ENCODE measurements around the gene TMEM11.

TMEM11 gene

GRCh38 chr17:21249920-21250703, 36.2 kb upstream of the TMEM11 start:
- Histone ChIP-seq H3K27me3 (ENCODE audit: control insufficient read depth, insufficient read depth, low read length) (no peaks in the 10 kb centered on the region), H3K36me3 (ENCODE audit: control insufficient read depth, insufficient read depth, low read length) (no peaks in the 10 kb centered on the region), H3K9me3 (ENCODE audit: control insufficient read depth, insufficient read depth, low read length) (no peaks in the 10 kb centered on the region; the same call in 1 of the 2 replicates), H3K9ac (ENCODE audit: low read depth, low read length) (no peak overlapping the region), H3K4me1 (ENCODE audit: control insufficient read depth, insufficient read depth, low read length) (peaks cover 6% of the 10 kb centered on the region), H3K27ac (ENCODE audit: low read depth, low read length) (no peak overlapping the region), H3K4me3 (ENCODE audit: low read depth, low read length) (no peak overlapping the region)

GRCh38 chr17:21249086-21249795, 35.3 kb upstream of the TMEM11 start:
- H3K4me1 ChIP-seq (ENCODE audit: control insufficient read depth, insufficient read depth, low read length), result peaks cover 6% of the 10 kb centered on the region
- H3K9ac ChIP-seq (ENCODE audit: low read depth, low read length), result no peak overlapping the region
- H3K36me3 ChIP-seq (ENCODE audit: control insufficient read depth, insufficient read depth, low read length), result no peaks in the 10 kb centered on the region
- no peak overlapping the region for H3K4me3 ChIP-seq (ENCODE audit: low read depth, low read length)
- no peaks in the 10 kb centered on the region for H3K9me3 ChIP-seq (ENCODE audit: control insufficient read depth, insufficient read depth, low read length)
- H3K27me3 ChIP-seq (ENCODE audit: control insufficient read depth, insufficient read depth, low read length), result no peaks in the 10 kb centered on the region
- H3K27ac ChIP-seq (ENCODE audit: low read depth, low read length), result no peak overlapping the region

- peaks cover under 1% of the 10 kb centered on the region; the same call in 1 of the 2 replicates for H3K4me1 ChIP-seq (ENCODE audit: control insufficient read depth, insufficient read depth, low read length)
- no peak overlapping the region for H3K4me3 ChIP-seq (ENCODE audit: low read depth, low read length)
- H3K9ac ChIP-seq (ENCODE audit: low read depth, low read length), result no peak overlapping the region
- no peak overlapping the region for H3K27ac ChIP-seq (ENCODE audit: low read depth, low read length)
- no peaks in the 10 kb centered on the region for H3K36me3 ChIP-seq (ENCODE audit: control insufficient read depth, insufficient read depth, low read length)
- no peaks in the 10 kb centered on the region for H3K9me3 ChIP-seq (ENCODE audit: control insufficient read depth, insufficient read depth, low read length)
- H3K27me3 ChIP-seq (ENCODE audit: control insufficient read depth, insufficient read depth, low read length), result no peaks in the 10 kb centered on the region
Measured at GRCh38 chr17:21248500-21248899, 34.5 kb upstream of the TMEM11 start.

GRCh38 chr17:21247552-21248258, 33.7 kb upstream of the TMEM11 start:
- H3K9ac ChIP-seq (ENCODE audit: low read depth, low read length), result no peak overlapping the region
- no peaks in the 10 kb centered on the region for H3K9me3 ChIP-seq (ENCODE audit: control insufficient read depth, insufficient read depth, low read length)
- no peak overlapping the region for H3K4me3 ChIP-seq (ENCODE audit: low read depth, low read length)
- H3K36me3 ChIP-seq (ENCODE audit: control insufficient read depth, insufficient read depth, low read length), result no peaks in the 10 kb centered on the region
- no peaks in the 10 kb centered on the region; the same call in 1 of the 2 replicates for H3K4me1 ChIP-seq (ENCODE audit: control insufficient read depth, insufficient read depth, low read length)
- H3K27ac ChIP-seq (ENCODE audit: low read depth, low read length), result no peak overlapping the region
- no peaks in the 10 kb centered on the region for H3K27me3 ChIP-seq (ENCODE audit: control insufficient read depth, insufficient read depth, low read length)

- Histone ChIP-seq H3K36me3 (ENCODE audit: control insufficient read depth, insufficient read depth, low read length) (no peaks in the 10 kb centered on the region), H3K9me3 (ENCODE audit: control insufficient read depth, insufficient read depth, low read length) (no peaks in the 10 kb centered on the region), H3K9ac (ENCODE audit: low read depth, low read length) (no peak overlapping the region), H3K27ac (ENCODE audit: low read depth, low read length) (no peak overlapping the region), H3K27me3 (ENCODE audit: control insufficient read depth, insufficient read depth, low read length) (no peaks in the 10 kb centered on the region), H3K4me1 (ENCODE audit: control insufficient read depth, insufficient read depth, low read length) (no peaks in the 10 kb centered on the region; the same call in 1 of the 2 replicates), H3K4me3 (ENCODE audit: low read depth, low read length) (no peak overlapping the region)
Measured at GRCh38 chr17:21246698-21247097, 32.7 kb upstream of the TMEM11 start.

- Histone ChIP-seq H3K4me3 (ENCODE audit: low read depth, low read length) (no peak overlapping the region), H3K9me3 (ENCODE audit: control insufficient read depth, insufficient read depth, low read length) (no peaks in the 10 kb centered on the region), H3K27ac (ENCODE audit: low read depth, low read length) (no peak overlapping the region), H3K36me3 (ENCODE audit: control insufficient read depth, insufficient read depth, low read length) (no peaks in the 10 kb centered on the region), H3K4me1 (ENCODE audit: control insufficient read depth, insufficient read depth, low read length) (no peaks in the 10 kb centered on the region; the same call in 1 of the 2 replicates), H3K9ac (ENCODE audit: low read depth, low read length) (no peak overlapping the region), H3K27me3 (ENCODE audit: control insufficient read depth, insufficient read depth, low read length) (no peaks in the 10 kb centered on the region)
Measured at GRCh38 chr17:21245639-21246084, 31.7 kb upstream of the TMEM11 start.

GRCh38 chr17:21243516-21244303, 29.7 kb upstream of the TMEM11 start:
- Histone ChIP-seq H3K9ac (ENCODE audit: low read depth, low read length) (no peak overlapping the region), H3K36me3 (ENCODE audit: control insufficient read depth, insufficient read depth, low read length) (no peaks in the 10 kb centered on the region), H3K27ac (ENCODE audit: low read depth, low read length) (no peak overlapping the region), H3K27me3 (ENCODE audit: control insufficient read depth, insufficient read depth, low read length) (no peaks in the 10 kb centered on the region), H3K4me1 (ENCODE audit: control insufficient read depth, insufficient read depth, low read length) (peaks cover 8% of the 10 kb centered on the region; the same call in 1 of the 2 replicates), H3K9me3 (ENCODE audit: control insufficient read depth, insufficient read depth, low read length) (no peaks in the 10 kb centered on the region), H3K4me3 (ENCODE audit: low read depth, low read length) (no peak overlapping the region)

GRCh38 chr17:21242780-21243515, 29.0 kb upstream of the TMEM11 start:
- H3K4me3 ChIP-seq (ENCODE audit: low read depth, low read length), result no peak overlapping the region
- H3K27ac ChIP-seq (ENCODE audit: low read depth, low read length), result no peak overlapping the region
- H3K9me3 ChIP-seq (ENCODE audit: control insufficient read depth, insufficient read depth, low read length), result no peaks in the 10 kb centered on the region
- no peaks in the 10 kb centered on the region for H3K27me3 ChIP-seq (ENCODE audit: control insufficient read depth, insufficient read depth, low read length)
- no peak overlapping the region for H3K9ac ChIP-seq (ENCODE audit: low read depth, low read length)
- peaks cover 8% of the 10 kb centered on the region; the same call in 1 of the 2 replicates for H3K4me1 ChIP-seq (ENCODE audit: control insufficient read depth, insufficient read depth, low read length)
- no peaks in the 10 kb centered on the region for H3K36me3 ChIP-seq (ENCODE audit: control insufficient read depth, insufficient read depth, low read length)

- Histone ChIP-seq H3K27ac (ENCODE audit: low read depth, low read length) (no peak overlapping the region), H3K36me3 (ENCODE audit: control insufficient read depth, insufficient read depth, low read length) (no peaks in the 10 kb centered on the region), H3K4me1 (ENCODE audit: control insufficient read depth, insufficient read depth, low read length) (peaks cover 8% of the 10 kb centered on the region; the same call in 1 of the 2 replicates), H3K27me3 (ENCODE audit: control insufficient read depth, insufficient read depth, low read length) (no peaks in the 10 kb centered on the region), H3K4me3 (ENCODE audit: low read depth, low read length) (no peak overlapping the region), H3K9me3 (ENCODE audit: control insufficient read depth, insufficient read depth, low read length) (no peaks in the 10 kb centered on the region), H3K9ac (ENCODE audit: low read depth, low read length) (no peak overlapping the region)
Measured at GRCh38 chr17:21242026-21242697, 28.2 kb upstream of the TMEM11 start.

Data from HUES48 (cell line).